Globus pallidus (tissue), 1 donor: Measurements from ENCODE around the gene SLC7A6.

Source experiments
- DNase-seq: peaks from one replicate; pipeline ENCODE4 v3.0.0-alpha.2; 2015; ENCODE audit warnings: low spot score

Gene SLC7A6

GRCh38 chr16:68306633-68307032 lies 42.3 kb downstream of the SLC7A6 start:
- DNase-seq = no peak

- DNase-seq = no peak
These were observed 45.5 kb downstream of the SLC7A6 start for GRCh38 chr16:68309799-68310198.

DNA sequence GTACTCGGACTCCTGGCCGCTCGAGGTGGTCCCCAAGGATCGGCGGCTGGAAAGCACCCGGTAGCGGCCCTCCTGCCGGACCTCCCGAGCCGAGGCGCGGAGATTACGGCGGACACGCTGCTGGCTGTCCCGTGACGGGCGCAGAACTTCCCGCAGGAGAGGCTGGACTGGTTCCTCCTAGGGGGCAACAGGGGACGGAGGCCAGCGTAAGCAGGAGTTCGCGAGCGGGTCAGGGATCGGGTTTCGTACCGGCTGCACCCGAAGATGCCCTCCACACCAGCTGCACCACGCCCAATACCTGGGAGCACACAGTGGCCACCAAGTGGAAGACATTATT lies 46.1 kb downstream of the SLC7A6 start:
- no peak for DNase-seq

DNA sequence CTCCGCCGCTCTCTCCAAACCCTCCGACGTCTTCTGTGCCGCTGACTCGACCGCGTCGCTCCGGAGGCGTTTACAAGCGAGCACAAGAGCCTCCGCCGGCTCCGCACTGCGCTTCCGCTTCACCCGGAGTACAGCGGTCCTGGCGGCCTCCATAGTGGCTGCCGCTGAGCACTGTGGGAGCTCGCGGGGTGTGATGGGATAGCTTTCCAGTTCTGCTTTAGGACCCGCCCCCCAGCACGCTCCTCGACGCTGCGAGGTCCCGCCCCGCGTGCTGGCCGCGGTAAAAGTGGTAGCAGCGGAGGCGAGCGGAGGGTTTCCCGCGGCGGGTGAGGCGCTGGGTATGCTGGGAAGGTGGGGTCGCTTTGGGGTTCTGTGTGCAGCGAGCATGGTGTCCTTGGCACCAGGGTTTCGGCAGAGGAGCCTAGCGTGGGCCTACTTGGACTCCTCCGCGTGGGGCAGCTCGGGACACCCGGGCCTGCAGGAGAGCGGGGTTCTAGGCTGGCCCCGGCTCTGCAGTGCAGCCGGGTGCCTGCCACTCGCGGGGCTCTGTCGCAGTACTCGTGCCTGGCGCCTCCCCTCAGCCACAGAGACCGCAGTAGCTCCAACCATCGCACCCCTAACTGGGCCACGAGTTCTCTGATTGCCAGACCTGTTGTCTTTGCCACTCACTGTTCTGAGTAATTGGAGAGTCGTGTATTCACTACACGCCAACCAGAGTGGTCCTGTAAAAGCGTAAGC lies 46.6 kb downstream of the SLC7A6 start, which contains the start of the genes PRMT7 and SLC7A6OS:
Gene PRMT7, plus strand, starts transcription at position 246 of the 738 bp plus-strand sequence. CDS start 4,961 bp downstream, outside the sequence.
Gene SLC7A6OS, minus strand, starts transcription at position 173 of the 738 bp plus-strand sequence. Its CDS starts 20 bp downstream, at position 153.
- peak; percentile 91 for DNase-seq

DNA sequence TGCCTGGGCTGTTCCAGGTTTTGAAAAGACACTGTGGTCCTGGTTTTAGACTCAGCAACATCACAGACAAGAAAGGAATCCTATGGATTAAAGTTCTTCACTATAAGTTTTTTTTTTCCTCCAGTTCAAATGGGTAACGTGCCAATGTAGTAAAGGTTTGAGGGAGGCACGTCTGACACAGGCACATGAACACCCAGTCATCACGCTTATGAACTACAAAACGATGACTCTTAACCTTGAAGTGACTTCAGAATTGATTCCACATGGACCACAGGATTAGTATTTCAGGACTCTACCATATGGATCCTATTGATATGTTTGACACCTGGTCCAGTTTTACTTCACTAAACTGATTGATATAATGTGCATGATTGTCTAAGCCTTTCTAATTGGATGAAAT lies 48.8 kb downstream of the SLC7A6 start:
- DNase-seq = no peak

DNA sequence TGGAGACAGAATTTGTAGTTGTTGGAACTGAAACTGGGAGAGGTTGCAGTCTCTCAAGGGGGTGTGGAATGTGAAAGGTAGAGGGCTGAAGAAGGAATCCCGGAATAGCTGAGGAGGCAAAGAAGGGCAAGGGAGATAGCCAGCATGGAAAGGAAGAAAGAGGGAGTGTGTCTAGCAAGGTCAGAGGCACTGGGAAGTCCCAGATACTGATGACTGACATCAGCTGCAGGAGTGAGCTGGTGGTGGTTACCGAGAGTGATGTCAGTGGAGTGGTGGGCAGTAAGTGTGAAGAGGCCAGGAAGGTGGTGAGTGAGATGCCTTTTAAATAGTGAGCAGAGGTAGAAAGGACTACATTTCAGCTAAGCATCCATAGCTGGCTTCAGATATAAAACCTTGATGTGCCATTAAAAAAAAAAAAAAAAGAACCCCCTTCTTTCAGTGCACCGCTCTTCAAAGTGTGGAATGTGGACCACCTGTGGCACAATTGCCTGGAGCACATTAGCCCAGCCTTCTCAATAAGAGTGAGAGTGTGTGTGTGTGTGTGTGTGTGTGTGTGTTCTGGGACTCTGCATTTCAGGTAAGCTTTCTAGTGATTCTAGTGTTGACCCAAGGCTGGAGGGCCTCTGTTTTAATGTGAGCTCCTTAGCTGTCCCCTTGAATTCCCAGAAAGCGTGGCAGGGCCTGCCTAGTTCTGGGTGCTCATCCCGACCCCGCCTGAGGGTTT lies 55.0 kb downstream of the SLC7A6 start:
- no peak for DNase-seq

GRCh38 chr16:68324336-68324735 lies 60.0 kb downstream of the SLC7A6 start:
- DNase-seq = no peak

DNA sequence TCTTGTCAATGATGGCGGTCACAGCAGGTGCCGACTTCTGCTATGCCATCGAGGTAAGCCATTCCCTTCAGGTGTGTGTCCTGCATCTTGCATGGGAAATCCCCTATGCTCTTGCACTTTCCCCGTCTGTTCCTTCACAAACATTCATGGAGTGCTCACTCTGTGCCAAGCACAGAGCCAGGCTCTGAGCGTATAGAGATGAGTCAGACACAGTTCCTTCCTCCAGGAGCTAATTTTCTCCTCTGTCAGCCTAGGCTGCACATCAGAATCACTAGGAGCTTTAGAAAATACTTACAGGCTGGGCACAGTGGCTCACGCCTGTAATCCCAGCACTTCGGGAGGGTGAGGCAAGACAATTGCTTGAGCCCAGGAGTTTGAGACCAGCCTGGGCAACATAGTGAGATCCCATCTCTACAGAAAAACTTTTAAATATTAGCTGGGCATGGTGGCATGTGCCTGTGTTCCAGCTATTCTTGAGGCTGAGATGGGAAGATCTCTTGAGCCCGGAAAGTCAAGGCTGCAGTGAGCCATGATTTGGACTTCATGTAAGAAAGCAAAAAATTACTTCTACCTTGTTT lies 60.5 kb downstream of the SLC7A6 start:
- no peak for DNase-seq

DNA sequence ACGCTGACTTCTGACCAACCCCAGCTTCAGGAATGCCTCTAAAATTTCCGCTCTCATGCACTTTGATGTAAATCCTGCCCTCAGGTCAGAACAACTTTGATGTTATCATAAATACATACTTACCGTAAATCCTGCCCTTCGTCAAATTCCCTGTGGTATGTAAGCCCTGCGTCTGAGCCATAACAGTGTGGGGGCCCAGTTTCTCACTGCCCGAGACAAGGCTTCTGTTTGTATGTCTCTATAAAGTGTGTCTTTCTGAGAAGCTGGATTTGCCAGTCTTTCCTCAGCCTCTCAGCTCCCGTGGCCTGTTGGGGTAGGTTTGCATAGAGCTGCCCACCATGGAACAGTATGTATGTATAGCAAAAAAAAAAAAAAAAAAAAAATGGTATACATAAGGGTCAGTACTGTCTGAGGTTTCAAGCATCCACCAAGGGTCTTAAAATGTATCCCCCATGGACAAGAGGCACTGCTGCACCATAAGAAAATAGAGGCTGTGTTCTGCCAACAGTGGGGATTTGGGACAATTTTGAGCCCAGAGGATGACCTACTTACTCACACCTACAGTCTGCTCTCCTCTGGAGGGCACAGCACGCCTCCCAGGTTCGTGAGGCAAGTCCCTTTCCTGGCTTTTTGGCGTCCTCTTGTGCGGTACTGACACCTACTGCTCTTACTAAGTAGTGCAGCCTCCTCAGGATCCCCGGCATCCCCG lies 64.0 kb downstream of the SLC7A6 start:
- peak; percentile 84 for DNase-seq

GRCh38 chr16:68328860-68329390 lies 64.6 kb downstream of the SLC7A6 start:
- peak; percentile 13 for DNase-seq

DNA sequence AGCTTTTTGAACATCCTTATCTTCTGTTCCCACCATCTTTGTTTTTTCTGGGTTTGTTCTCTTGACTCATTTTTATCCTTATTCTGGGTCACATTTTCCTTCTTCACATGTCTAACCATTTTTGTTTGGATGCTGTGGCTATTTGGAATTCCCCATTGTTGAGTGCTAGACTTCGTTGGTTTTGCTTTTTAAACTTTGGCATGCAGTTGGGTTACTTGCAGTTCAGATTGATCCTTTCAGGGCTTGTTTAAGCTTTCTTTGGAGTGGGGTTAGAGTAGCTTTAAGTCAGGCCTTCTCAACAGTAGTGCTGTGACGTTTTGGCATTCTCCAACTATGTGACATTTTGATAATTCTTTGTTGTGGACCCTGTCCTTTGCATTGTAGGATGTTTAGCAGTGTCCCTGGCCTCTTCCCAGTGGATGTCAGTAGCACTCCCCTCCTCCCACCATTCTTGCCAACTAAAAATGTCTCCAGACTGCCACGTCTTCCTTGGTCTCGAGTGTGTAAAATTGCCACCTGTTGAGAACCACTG lies 67.6 kb downstream of the SLC7A6 start:
- no peak for DNase-seq

GRCh38 chr16:68332411-68333121 lies 68.2 kb downstream of the SLC7A6 start:
- DNase-seq = peak; percentile 63

- DNase-seq = no peak
These were observed 70.8 kb downstream of the SLC7A6 start for GRCh38 chr16:68335175-68335574.

GRCh38 chr16:68338326-68339119 lies 74.2 kb downstream of the SLC7A6 start:
- no peak for DNase-seq

- DNase-seq = no peak
These were observed 74.9 kb downstream of the SLC7A6 start for GRCh38 chr16:68339214-68339613.

GRCh38 chr16:68342620-68343019 lies 78.3 kb downstream of the SLC7A6 start:
- DNase-seq = no peak

DNA sequence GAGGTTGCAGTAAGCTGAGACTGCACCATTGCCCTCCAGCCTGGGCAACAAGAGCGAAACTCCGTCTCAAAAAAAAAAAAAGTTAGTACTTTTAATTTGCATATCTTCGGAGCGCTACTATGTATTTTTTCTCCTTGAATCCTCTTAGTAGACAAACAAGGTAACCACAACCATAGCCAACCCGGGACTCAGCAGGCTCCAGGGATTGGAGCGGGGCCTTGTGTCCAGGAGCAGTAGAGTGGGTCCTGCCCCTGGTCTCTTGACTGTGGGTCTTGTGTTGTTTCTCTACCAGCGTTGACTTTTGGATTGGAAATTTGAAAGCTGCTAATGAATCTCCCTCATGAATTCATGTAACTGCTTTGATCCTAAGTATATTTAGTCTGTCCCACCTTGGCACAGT lies 78.8 kb downstream of the SLC7A6 start:
- DNase-seq = no peak

- no peak for DNase-seq
These were observed 79.9 kb downstream of the SLC7A6 start for GRCh38 chr16:68344252-68344651.

GRCh38 chr16:68345351-68345810 lies 81.1 kb downstream of the SLC7A6 start:
- no peak for DNase-seq

DNA sequence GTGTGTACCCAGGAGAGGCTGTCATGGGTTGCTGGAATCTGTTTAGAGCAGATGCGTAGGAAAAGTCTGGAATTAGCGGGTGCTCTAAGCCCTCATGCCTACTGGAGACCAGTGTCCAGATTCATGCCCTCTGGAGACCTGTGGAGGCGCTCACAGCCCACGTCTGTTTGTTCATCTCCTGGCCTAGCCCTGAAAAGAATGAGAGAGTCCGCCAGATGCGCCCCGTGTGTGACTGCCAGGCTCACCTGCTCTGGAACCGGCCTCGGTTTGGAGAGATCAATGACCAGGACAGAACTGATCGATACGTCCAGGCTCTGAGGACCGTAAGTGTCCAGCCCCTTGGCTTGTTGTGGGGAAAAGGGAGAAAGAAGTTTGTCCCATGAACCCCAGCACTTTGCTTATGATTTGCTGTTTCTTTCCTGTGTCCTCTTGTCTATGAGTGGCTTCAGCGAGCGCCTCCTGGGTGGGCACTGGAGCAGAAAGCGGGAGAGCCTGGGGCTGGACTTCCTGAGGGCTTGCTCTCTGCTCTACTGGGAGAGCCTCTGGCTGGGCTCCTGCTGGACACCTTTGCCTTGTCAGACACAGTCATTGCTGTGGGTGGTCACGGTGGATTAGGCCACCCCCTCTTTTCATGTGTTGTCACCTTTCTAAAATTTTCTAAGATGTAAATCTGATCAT lies 81.8 kb downstream of the SLC7A6 start:
- no peak for DNase-seq
